Panc1 (cell line): ENCODE results near the gene ERGIC1.

ENCODE experiments used
- CTCF ChIP-seq: fragments of 450-650 bp; IDR thresholded peaks from 2 replicates; pipeline ENCODE4 v1.5.1; 2017; ENCODE audit warnings: mild to moderate bottlenecking
- POLR2AphosphoS5 ChIP-seq: IDR thresholded peaks from 2 replicates; pipeline ENCODE4 v1.6.1; 2012; ENCODE audit warnings: mild to moderate bottlenecking, low read depth, low read length, moderate library complexity
- SIN3A ChIP-seq: IDR thresholded peaks from 2 replicates; pipeline ENCODE4 v1.6.1; 2012; ENCODE audit warnings: low read depth, mild to moderate bottlenecking, low read length, moderate library complexity, borderline replicate concordance; ENCODE audit not compliant: insufficient read depth
- TCF7L2 ChIP-seq: IDR thresholded peaks from 2 replicates; pipeline ENCODE4 v1.6.1; 2011; ENCODE audit warnings: mild to moderate bottlenecking, low read depth, low read length, inconsistent platforms

GRCh38 chr5:172887692-172888091 lies 53.6 kb downstream of the ERGIC1 start:
- TF ChIP-seq SIN3A (no peak), CTCF (no peak), POLR2AphosphoS5 (no peak), TCF7L2 (no peak)
